ENCODE results near the gene COL23A1. TPM values are rescaled to one million over a fixed set of nuclear protein-coding genes. Genes with fewer than 3 reads are reported as not detected.
"Not testable (repeated sequence)": the region's sequence is repeated elsewhere in the genome, so short reads cannot be mapped to it uniquely, and the experiment has no call there.

Gene COL23A1
- polyA plus RNA-seq, 2 donors, result 0.59 to 0.75 TPM

GRCh38 chr5:178307267-178308045 is 282.7 kb downstream of the COL23A1 start:
- Histone ChIP-seq H3K36me3 (ENCODE audit: control insufficient read depth in 2 of 2, insufficient read depth in 2 of 2, low read length in 1 of 2) (no peaks in the 10 kb centered on the region), H3K27me3 (ENCODE audit: control insufficient read depth in 1 of 2, insufficient read depth in 2 of 2, low read length in 2 of 2) (no peaks in the 10 kb centered on the region), H3K4me3 (ENCODE audit: low read depth in 1 of 2, low read length in 2 of 2) (no peak overlapping the region), H3K27ac (ENCODE audit: low read depth in 2 of 2, low read length in 1 of 2) (no peak overlapping the region), H3K4me1 (ENCODE audit: control insufficient read depth in 2 of 2, insufficient read depth in 2 of 2, low read length in 1 of 2) (peaks cover 0 to 4% of the 10 kb centered on the region in 2 donors), H3K9me3 (ENCODE audit: control insufficient read depth in 2 of 2, insufficient read depth in 1 of 2, low read depth in 1 of 2, low read length in 1 of 2) (no peaks in the 10 kb centered on the region)
- WGBS, 2 donors, result 88% methylated on average over 30 of the region's 30 CpGs

GRCh38 chr5:178306430-178307225 is 283.6 kb downstream of the COL23A1 start:
- WGBS, 2 donors, result 76 to 78% methylated on average over 21 to 23 of the region's 23 CpGs
- Histone ChIP-seq H3K36me3 (ENCODE audit: control insufficient read depth in 2 of 2, insufficient read depth in 2 of 2, low read length in 1 of 2) (no peaks in the 10 kb centered on the region), H3K27me3 (ENCODE audit: control insufficient read depth in 1 of 2, insufficient read depth in 2 of 2, low read length in 2 of 2) (no peaks in the 10 kb centered on the region), H3K4me1 (ENCODE audit: control insufficient read depth in 2 of 2, insufficient read depth in 2 of 2, low read length in 1 of 2) (no peaks in the 10 kb centered on the region), H3K27ac (ENCODE audit: low read depth in 2 of 2, low read length in 1 of 2) (no peak overlapping the region), H3K4me3 (ENCODE audit: low read depth in 1 of 2, low read length in 2 of 2) (no peak overlapping the region), H3K9me3 (ENCODE audit: control insufficient read depth in 2 of 2, insufficient read depth in 1 of 2, low read depth in 1 of 2, low read length in 1 of 2) (no peaks in the 10 kb centered on the region)

- no peaks in the 10 kb centered on the region for H3K36me3 ChIP-seq (ENCODE audit: control insufficient read depth in 2 of 2, insufficient read depth in 2 of 2, low read length in 1 of 2)
- no peak overlapping the region for H3K27ac ChIP-seq (ENCODE audit: low read depth in 2 of 2, low read length in 1 of 2)
- H3K4me3 ChIP-seq (ENCODE audit: low read depth in 1 of 2, low read length in 2 of 2), result no peak overlapping the region
- H3K27me3 ChIP-seq (ENCODE audit: control insufficient read depth in 1 of 2, insufficient read depth in 2 of 2, low read length in 2 of 2), result no peaks in the 10 kb centered on the region
- H3K4me1 ChIP-seq (ENCODE audit: control insufficient read depth in 2 of 2, insufficient read depth in 2 of 2, low read length in 1 of 2), result no peaks in the 10 kb centered on the region
- no peaks in the 10 kb centered on the region for H3K9me3 ChIP-seq (ENCODE audit: control insufficient read depth in 2 of 2, insufficient read depth in 1 of 2, low read depth in 1 of 2, low read length in 1 of 2)
- 86 to 88% methylated on average over 15 of the region's 15 CpGs for WGBS, 2 donors
Measured at GRCh38 chr5:178305801-178306200, 284.4 kb downstream of the COL23A1 start.

- WGBS, 2 donors, result 85 to 88% methylated on average over 17 of the region's 17 CpGs
Measured at GRCh38 chr5:178304761-178305645, 285.2 kb downstream of the COL23A1 start.

GRCh38 chr5:178304016-178304415 is 286.2 kb downstream of the COL23A1 start:
- Histone ChIP-seq H3K4me1 (ENCODE audit: control insufficient read depth in 2 of 2, insufficient read depth in 2 of 2, low read length in 1 of 2) (no peaks in the 10 kb centered on the region), H3K27ac (ENCODE audit: low read depth in 2 of 2, low read length in 1 of 2) (no peak overlapping the region), H3K9me3 (ENCODE audit: control insufficient read depth in 2 of 2, insufficient read depth in 1 of 2, low read depth in 1 of 2, low read length in 1 of 2) (no peaks in the 10 kb centered on the region), H3K36me3 (ENCODE audit: control insufficient read depth in 2 of 2, insufficient read depth in 2 of 2, low read length in 1 of 2) (no peaks in the 10 kb centered on the region), H3K27me3 (ENCODE audit: control insufficient read depth in 1 of 2, insufficient read depth in 2 of 2, low read length in 2 of 2) (no peaks in the 10 kb centered on the region), H3K4me3 (ENCODE audit: low read depth in 1 of 2, low read length in 2 of 2) (no peak overlapping the region)
- WGBS, 2 donors, result 78 to 84% methylated on average over 12 of the region's 12 CpGs

More at GRCh38 chr5:178304761-178305645, 285.2 kb downstream of the COL23A1 start:
- Histone ChIP-seq H3K9me3 (ENCODE audit: control insufficient read depth in 2 of 2, insufficient read depth in 1 of 2, low read depth in 1 of 2, low read length in 1 of 2) (no peaks in the 10 kb centered on the region), H3K27ac (ENCODE audit: low read depth in 2 of 2, low read length in 1 of 2) (no peak overlapping the region), H3K27me3 (ENCODE audit: control insufficient read depth in 1 of 2, insufficient read depth in 2 of 2, low read length in 2 of 2) (no peaks in the 10 kb centered on the region), H3K4me1 (ENCODE audit: control insufficient read depth in 2 of 2, insufficient read depth in 2 of 2, low read length in 1 of 2) (no peaks in the 10 kb centered on the region), H3K36me3 (ENCODE audit: control insufficient read depth in 2 of 2, insufficient read depth in 2 of 2, low read length in 1 of 2) (no peaks in the 10 kb centered on the region), H3K4me3 (ENCODE audit: low read depth in 1 of 2, low read length in 2 of 2) (no peak overlapping the region)

- not testable (repeated sequence) for H3K9me3 ChIP-seq (ENCODE audit: control insufficient read depth in 2 of 2, insufficient read depth in 1 of 2, low read depth in 1 of 2, low read length in 1 of 2); H3K4me1 ChIP-seq (ENCODE audit: control insufficient read depth in 2 of 2, insufficient read depth in 2 of 2, low read length in 1 of 2); H3K27me3 ChIP-seq (ENCODE audit: control insufficient read depth in 1 of 2, insufficient read depth in 2 of 2, low read length in 2 of 2); H3K36me3 ChIP-seq (ENCODE audit: control insufficient read depth in 2 of 2, insufficient read depth in 2 of 2, low read length in 1 of 2); H3K27ac ChIP-seq (ENCODE audit: low read depth in 2 of 2, low read length in 1 of 2); H3K4me3 ChIP-seq (ENCODE audit: low read depth in 1 of 2, low read length in 2 of 2)
- 83% methylated on average over 16 of the region's 16 CpGs for WGBS, 2 donors
Measured at GRCh38 chr5:178302321-178302720, 287.9 kb downstream of the COL23A1 start.

GRCh38 chr5:178301641-178302040 is 288.6 kb downstream of the COL23A1 start:
- Histone ChIP-seq H3K27me3 (ENCODE audit: control insufficient read depth in 1 of 2, insufficient read depth in 2 of 2, low read length in 2 of 2) (no peaks in the 10 kb centered on the region), H3K9me3 (ENCODE audit: control insufficient read depth in 2 of 2, insufficient read depth in 1 of 2, low read depth in 1 of 2, low read length in 1 of 2) (peaks cover 0 to 3% of the 10 kb centered on the region in 2 donors), H3K4me1 (ENCODE audit: control insufficient read depth in 2 of 2, insufficient read depth in 2 of 2, low read length in 1 of 2) (no peaks in the 10 kb centered on the region), H3K27ac (ENCODE audit: low read depth in 2 of 2, low read length in 1 of 2) (no peak overlapping the region), H3K36me3 (ENCODE audit: control insufficient read depth in 2 of 2, insufficient read depth in 2 of 2, low read length in 1 of 2) (no peaks in the 10 kb centered on the region), H3K4me3 (ENCODE audit: low read depth in 1 of 2, low read length in 2 of 2) (no peak overlapping the region)
- WGBS, 2 donors, result 93 to 95% methylated on average over 12 to 15 of the region's 15 CpGs

- H3K27me3 ChIP-seq (ENCODE audit: control insufficient read depth in 1 of 2, insufficient read depth in 2 of 2, low read length in 2 of 2), result no peaks in the 10 kb centered on the region
- H3K4me3 ChIP-seq (ENCODE audit: low read depth in 1 of 2, low read length in 2 of 2), result no peak overlapping the region
- H3K27ac ChIP-seq (ENCODE audit: low read depth in 2 of 2, low read length in 1 of 2), result no peak overlapping the region
- H3K9me3 ChIP-seq (ENCODE audit: control insufficient read depth in 2 of 2, insufficient read depth in 1 of 2, low read depth in 1 of 2, low read length in 1 of 2), result peaks cover 0 to 3% of the 10 kb centered on the region in 2 donors
- 89 to 93% methylated on average over 4 of the region's 4 CpGs for WGBS, 2 donors
- no peaks in the 10 kb centered on the region for H3K4me1 ChIP-seq (ENCODE audit: control insufficient read depth in 2 of 2, insufficient read depth in 2 of 2, low read length in 1 of 2)
- no peaks in the 10 kb centered on the region for H3K36me3 ChIP-seq (ENCODE audit: control insufficient read depth in 2 of 2, insufficient read depth in 2 of 2, low read length in 1 of 2)
Measured at GRCh38 chr5:178298283-178298807, 291.8 kb downstream of the COL23A1 start.

GRCh38 chr5:178297751-178298150 is 292.4 kb downstream of the COL23A1 start:
- no peaks in the 10 kb centered on the region for H3K36me3 ChIP-seq (ENCODE audit: control insufficient read depth in 2 of 2, insufficient read depth in 2 of 2, low read length in 1 of 2)
- H3K4me3 ChIP-seq (ENCODE audit: low read depth in 1 of 2, low read length in 2 of 2), result no peak overlapping the region
- H3K9me3 ChIP-seq (ENCODE audit: control insufficient read depth in 2 of 2, insufficient read depth in 1 of 2, low read depth in 1 of 2, low read length in 1 of 2), result peaks cover 0 to 3% of the 10 kb centered on the region in 2 donors
- H3K4me1 ChIP-seq (ENCODE audit: control insufficient read depth in 2 of 2, insufficient read depth in 2 of 2, low read length in 1 of 2), result no peaks in the 10 kb centered on the region
- WGBS, 2 donors, result 66 to 83% methylated on average over 8 of the region's 8 CpGs
- H3K27ac ChIP-seq (ENCODE audit: low read depth in 2 of 2, low read length in 1 of 2), result no peak overlapping the region
- H3K27me3 ChIP-seq (ENCODE audit: control insufficient read depth in 1 of 2, insufficient read depth in 2 of 2, low read length in 2 of 2), result no peaks in the 10 kb centered on the region
